ENCODE data around the gene HBEGF. TPM values are rescaled to one million over a fixed set of nuclear protein-coding genes. Genes with fewer than 3 reads are reported as not detected.

The HBEGF gene
- total RNA-seq, 1 donor from 2014 or later: 2.4 TPM

- Mint-ChIP-seq H3K4me1 (peaks cover 18% of the 10 kb centered on the region), H3K36me3 (no peaks in the 10 kb centered on the region), H3K27me3 (ENCODE audit: insufficient read depth, low read depth) (peaks cover 2% of the 10 kb centered on the region), H3K27ac (no peak overlapping the region), H3K9me3 (no peaks in the 10 kb centered on the region), H3K4me3 (no peak overlapping the region)
- Histone ChIP-seq H3K79me2 (ENCODE audit: low read depth) (no peaks in the 10 kb centered on the region), H3K4me2 (no peak overlapping the region), H3K27me3 (no peaks in the 10 kb centered on the region), H3K4me1 (no peaks in the 10 kb centered on the region), H3K27ac (no peak overlapping the region), H4K20me1 (ENCODE audit: low read depth) (no peaks in the 10 kb centered on the region), H3K4me3 (no peak overlapping the region), H3K9me3 (ENCODE audit: low read depth) (no peaks in the 10 kb centered on the region), H3K9ac (no peak overlapping the region), H3F3A (ENCODE audit: low read depth) (no peaks in the 10 kb centered on the region), H2AFZ (replicated peaks) (no peak overlapping the region), H3K36me3 (no peaks in the 10 kb centered on the region)
- TF ChIP-seq CTCF (IDR thresholded peaks at IDR 0.05): no peak
- TF ChIP-seq EZH2phosphoT487 (IDR thresholded peaks at IDR 0.05): no peak
- TF ChIP-seq EZH2 (IDR thresholded peaks at IDR 0.05): no peak
- DNase-seq (ENCODE audit: low spot score): no peak
Measured at GRCh38 chr5:140310434-140310833, 36.0 kb downstream of the HBEGF start.

- no peak for TF ChIP-seq CTCF (IDR thresholded peaks at IDR 0.05)
- TF ChIP-seq EZH2phosphoT487 (IDR thresholded peaks at IDR 0.05): no peak
- no peak for TF ChIP-seq EZH2 (IDR thresholded peaks at IDR 0.05)
- Mint-ChIP-seq H3K4me1 (peaks cover 18% of the 10 kb centered on the region), H3K4me3 (no peak overlapping the region), H3K9me3 (no peaks in the 10 kb centered on the region), H3K27me3 (ENCODE audit: insufficient read depth, low read depth) (peaks cover 2% of the 10 kb centered on the region), H3K27ac (no peak overlapping the region), H3K36me3 (no peaks in the 10 kb centered on the region)
- Histone ChIP-seq H3K79me2 (ENCODE audit: low read depth) (no peaks in the 10 kb centered on the region), H3K4me3 (no peak overlapping the region), H3F3A (ENCODE audit: low read depth) (no peaks in the 10 kb centered on the region), H3K27ac (no peak overlapping the region), H3K9ac (no peak overlapping the region), H2AFZ (replicated peaks) (no peak overlapping the region), H3K9me3 (ENCODE audit: low read depth) (no peaks in the 10 kb centered on the region), H3K4me2 (no peak overlapping the region), H3K36me3 (no peaks in the 10 kb centered on the region), H3K4me1 (no peaks in the 10 kb centered on the region), H3K27me3 (no peaks in the 10 kb centered on the region), H4K20me1 (ENCODE audit: low read depth) (no peaks in the 10 kb centered on the region)
- DNase-seq (ENCODE audit: low spot score): no peak
Measured at GRCh38 chr5:140309706-140310249, 36.6 kb downstream of the HBEGF start.

GRCh38 chr5:140305471-140305870 is 40.9 kb downstream of the HBEGF start:
- H3K9ac ChIP-seq: no peak overlapping the region
- DNase-seq (ENCODE audit: low spot score): no peak
- H3F3A ChIP-seq (ENCODE audit: low read depth): no peaks in the 10 kb centered on the region
- peaks cover 20% of the 10 kb centered on the region for H3K4me1 Mint-ChIP-seq
- H2AFZ ChIP-seq (replicated peaks): no peak overlapping the region
- H3K27ac ChIP-seq: no peak overlapping the region
- H3K27me3 ChIP-seq: no peaks in the 10 kb centered on the region
- H3K4me3 ChIP-seq: no peak overlapping the region
- H3K4me3 Mint-ChIP-seq: no peak overlapping the region
- TF ChIP-seq EZH2 (IDR thresholded peaks at IDR 0.05) (no peak), CTCF (IDR thresholded peaks at IDR 0.05) (no peak), EZH2phosphoT487 (IDR thresholded peaks at IDR 0.05) (no peak)
- H3K36me3 ChIP-seq: no peaks in the 10 kb centered on the region
- H3K4me2 ChIP-seq: no peak overlapping the region
- no peaks in the 10 kb centered on the region for H3K36me3 Mint-ChIP-seq
- no peaks in the 10 kb centered on the region for H3K9me3 ChIP-seq (ENCODE audit: low read depth)
- H3K9me3 Mint-ChIP-seq: no peaks in the 10 kb centered on the region
- no peaks in the 10 kb centered on the region for H4K20me1 ChIP-seq (ENCODE audit: low read depth)
- peaks cover 4% of the 10 kb centered on the region for H3K27me3 Mint-ChIP-seq (ENCODE audit: insufficient read depth, low read depth)
- H3K4me1 ChIP-seq: peaks cover 13% of the 10 kb centered on the region
- no peak overlapping the region for H3K27ac Mint-ChIP-seq
- peaks cover 24% of the 10 kb centered on the region for H3K79me2 ChIP-seq (ENCODE audit: low read depth)
